CD4-positive, alpha-beta T cell treated with Interleukin-17A for 4 hours (primary cell): Measurements from ENCODE around the gene ZNF518A.

Experiments used
- DNase-seq: peaks from one replicate; pipeline ENCODE4 v3.0.0-alpha.2; 2020; ENCODE audit warnings: mixed read lengths

ZNF518A gene, protein sequence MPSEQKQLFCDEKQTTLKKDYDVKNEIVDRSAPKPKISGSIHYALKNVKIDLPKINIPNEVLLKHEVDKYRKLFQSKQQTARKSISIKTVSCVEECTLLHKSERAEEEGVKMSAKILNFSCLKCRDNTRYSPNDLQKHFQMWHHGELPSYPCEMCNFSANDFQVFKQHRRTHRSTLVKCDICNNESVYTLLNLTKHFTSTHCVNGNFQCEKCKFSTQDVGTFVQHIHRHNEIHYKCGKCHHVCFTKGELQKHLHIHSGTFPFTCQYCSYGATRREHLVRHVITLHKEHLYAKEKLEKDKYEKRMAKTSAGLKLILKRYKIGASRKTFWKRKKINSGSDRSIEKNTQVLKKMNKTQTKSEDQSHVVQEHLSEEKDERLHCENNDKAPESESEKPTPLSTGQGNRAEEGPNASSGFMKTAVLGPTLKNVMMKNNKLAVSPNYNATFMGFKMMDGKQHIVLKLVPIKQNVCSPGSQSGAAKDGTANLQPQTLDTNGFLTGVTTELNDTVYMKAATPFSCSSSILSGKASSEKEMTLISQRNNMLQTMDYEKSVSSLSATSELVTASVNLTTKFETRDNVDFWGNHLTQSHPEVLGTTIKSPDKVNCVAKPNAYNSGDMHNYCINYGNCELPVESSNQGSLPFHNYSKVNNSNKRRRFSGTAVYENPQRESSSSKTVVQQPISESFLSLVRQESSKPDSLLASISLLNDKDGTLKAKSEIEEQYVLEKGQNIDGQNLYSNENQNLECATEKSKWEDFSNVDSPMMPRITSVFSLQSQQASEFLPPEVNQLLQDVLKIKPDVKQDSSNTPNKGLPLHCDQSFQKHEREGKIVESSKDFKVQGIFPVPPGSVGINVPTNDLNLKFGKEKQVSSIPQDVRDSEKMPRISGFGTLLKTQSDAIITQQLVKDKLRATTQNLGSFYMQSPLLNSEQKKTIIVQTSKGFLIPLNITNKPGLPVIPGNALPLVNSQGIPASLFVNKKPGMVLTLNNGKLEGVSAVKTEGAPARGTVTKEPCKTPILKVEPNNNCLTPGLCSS (N-terminal part only)

DNA sequence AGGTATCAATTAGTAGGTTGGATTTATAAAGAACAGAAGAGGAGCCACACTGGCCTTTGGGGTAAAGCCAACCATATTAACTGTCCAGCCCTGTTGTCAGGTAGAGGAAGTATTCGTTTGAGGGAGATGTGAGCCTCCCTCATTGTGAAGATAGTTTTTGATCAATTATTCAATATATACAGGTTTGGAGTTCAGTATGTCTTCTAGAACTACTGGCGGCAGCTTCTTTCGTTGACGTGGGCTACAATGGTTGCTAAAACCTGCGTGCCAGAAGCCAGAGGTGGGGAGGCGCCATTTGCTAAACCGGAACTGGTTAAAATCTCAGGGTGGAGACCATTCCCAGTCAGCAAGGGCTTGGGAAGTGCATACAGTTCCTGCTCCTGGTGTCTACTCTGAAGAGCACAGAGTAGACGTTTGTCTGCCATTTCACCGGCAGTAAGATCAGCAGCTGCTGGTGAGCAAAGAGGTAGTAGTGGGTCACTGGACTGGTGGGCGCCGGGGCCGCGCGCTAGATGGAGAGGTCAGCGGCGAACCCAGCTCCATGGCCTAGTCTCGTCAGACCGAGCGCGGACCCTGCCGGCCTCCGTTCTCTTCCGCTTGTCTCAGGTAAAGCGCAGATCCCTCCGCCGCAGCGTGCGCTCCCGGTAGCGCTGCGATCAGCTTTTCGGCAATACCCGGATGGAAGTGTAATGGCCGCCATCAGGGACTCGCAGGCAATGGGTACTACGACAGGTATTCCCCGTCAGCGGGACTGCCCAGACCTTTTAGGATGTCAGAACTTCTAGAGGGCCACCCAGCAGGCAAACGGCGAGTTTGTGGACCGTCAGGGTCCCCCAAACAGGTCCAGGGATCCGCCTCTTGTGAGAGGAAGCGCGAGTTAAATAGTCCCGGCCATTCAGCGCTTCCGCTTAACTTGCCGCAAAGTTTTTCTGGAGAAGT lies at the start of gene ZNF518A:
Gene ZNF518A, plus strand, starts transcription at position 911 of the 939 bp plus-strand sequence. CDS start 26,026 bp downstream, outside the sequence.
- peak; percentile 91 for DNase-seq

DNA sequence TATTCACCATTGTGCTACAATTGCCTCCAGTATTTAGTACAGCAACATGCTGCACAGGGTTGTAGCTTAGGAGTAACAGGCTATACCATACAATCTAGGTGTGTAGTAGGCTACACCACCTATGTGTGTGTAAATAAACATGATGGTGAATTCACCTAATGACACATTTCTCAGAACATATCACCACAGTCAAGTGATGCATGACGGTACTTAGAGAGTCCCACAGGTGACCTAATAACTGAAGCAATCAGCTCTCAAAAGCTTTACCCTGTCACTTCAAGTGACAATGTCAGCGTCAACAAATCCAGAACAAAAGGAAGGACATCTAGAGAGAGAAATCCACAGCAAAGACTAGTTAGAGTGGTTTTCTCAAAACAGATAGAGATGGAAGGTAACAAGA lies 47.9 kb upstream of the ZNF518A start:
- DNase-seq, result no peak

DNA sequence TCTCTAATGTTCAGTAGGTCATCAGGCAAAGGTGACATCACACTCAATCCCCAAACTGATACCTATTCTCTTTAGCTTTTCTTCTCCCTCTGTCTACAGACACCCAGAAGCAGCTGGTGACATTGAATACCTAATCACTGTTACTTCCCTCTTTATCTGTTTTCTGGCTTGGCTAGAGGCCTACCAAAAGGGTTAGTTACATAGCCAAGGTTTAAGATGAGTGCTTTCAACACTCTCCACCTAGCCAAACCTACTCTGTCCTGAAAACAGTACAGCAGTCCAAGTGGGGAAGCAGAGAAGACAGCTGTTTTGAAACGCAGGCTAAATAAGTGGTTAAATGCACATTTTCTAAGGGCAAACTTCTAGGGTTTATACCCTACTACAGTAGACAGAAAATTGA lies 47.3 kb upstream of the ZNF518A start:
- no peak for DNase-seq

DNA sequence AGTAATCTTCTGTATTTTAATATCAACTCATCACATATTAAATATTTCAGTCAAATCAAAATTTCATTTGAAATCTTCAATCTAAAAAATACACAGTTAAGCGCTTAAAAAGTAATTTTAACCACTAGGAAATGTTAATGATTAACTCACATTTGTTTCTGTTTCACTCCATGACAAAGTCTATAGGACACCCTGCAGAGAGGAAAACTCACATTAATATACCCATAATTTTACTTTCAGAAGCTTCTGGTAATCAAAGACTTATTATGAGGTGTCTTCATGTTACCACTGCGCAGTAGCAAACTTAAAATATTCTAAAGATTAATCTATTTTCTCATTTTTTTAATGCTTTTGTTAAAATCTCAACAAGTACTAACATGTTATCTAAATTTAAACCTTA lies 41.0 kb upstream of the ZNF518A start:
- no peak for DNase-seq

DNA sequence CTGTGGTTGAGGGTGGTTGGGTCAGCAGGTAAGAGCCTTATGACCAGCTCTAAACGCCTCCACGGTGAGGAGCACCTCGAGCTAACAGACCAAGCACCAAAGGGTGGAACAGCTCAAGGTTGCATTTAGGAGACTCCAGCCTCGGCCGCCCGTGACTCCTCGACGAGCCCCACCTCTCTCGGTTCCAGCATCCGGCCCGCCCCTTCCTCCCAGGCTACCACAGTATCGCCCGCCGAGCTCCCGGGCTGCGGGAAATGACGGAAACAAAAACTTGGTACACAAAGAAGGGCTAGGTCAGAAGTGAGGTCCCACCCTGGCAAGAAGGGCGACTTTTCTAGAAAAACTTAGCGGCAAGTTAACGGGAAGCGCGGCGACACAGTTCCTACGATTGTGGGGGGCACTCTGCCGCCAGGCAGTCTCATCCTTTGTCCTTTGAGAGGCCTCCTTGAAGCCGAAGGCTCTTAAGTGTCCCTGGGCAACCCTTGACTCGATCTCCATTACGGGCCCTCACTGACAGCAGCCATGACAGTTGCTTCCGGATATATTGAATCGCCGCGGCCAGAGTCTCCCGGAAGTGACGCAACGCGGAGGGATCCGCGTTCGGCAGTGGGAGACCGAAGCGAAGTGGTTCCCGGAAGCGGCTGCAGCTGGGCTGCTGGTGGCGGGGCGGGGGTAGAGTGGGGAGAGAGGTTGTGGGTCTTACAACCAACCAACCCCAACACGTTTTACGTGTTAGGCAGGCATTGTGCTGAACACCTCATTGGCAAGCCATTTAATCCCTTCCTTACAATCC lies 40.2 kb upstream of the ZNF518A start:
- peak; percentile 93 for DNase-seq

DNA sequence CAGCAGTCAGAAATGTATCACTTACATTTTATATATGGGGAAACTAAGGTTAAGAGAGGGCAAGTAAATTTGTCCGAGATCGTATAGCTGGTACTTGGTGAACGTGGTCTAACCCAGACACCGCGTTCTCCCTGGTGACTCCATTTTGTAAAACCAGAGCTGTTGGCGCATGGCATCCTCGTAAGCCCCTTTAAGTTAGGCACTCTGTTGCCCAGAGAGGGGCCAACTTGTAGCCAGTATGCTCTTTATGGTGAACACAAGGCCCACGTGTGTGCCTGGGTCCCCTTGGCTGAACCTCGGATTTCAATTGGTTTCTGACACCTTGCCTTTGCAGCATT lies 39.7 kb upstream of the ZNF518A start:
- no peak for DNase-seq

DNA sequence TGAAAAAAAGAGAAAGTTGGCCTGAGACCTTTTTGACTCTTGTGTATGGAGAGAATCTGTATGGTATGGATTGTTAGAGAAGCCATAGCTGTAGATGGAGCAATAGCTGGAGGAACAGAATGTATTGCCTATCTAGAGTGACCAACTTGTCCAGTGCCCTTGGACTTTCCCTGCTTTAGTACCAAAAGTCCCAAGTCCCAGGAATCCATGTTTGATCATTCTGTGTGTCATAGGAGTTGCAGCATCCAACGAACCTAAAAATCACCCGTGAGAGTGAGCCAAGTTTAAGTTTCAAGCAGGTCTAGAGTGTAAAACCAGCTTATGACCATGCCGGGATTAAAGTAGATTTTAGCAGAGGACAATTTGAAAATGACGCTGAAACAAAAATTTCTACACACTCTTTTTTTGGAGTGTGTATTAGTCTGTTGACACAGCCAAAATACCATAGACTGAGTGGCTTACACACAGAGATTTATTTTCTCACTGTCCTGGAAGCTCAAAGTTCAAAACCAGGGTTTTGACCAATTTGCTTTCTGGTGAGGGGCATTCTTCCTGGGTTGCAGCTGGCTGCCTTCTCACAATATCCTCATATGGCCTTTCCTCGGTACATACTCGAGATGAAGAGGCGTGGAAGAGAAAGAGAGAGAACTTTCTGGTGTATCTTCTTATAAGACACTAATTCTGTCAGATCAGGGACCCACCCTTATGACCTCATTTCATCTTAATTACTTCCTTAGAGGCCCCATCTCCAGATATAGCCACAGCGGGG lies 36.9 kb upstream of the ZNF518A start:
- no peak for DNase-seq

DNA sequence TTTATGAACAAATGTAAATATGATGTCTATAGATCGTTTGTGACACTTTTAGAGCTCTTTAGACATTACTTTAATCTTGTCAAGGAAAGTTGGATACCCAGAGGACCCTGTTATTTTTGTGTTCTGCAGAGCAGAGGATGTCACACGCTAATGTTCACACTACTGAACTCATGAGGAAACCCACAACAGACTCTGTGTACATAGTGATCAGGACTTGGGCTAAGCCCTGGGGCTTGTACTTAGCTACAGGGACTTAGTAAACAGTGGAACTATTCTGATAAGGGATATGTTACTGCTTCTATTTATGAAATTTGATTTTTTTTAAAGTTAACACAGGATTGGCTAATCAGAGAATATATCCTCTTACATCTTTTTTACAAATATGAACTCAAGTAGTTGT lies 36.1 kb upstream of the ZNF518A start:
- DNase-seq, result no peak

DNA sequence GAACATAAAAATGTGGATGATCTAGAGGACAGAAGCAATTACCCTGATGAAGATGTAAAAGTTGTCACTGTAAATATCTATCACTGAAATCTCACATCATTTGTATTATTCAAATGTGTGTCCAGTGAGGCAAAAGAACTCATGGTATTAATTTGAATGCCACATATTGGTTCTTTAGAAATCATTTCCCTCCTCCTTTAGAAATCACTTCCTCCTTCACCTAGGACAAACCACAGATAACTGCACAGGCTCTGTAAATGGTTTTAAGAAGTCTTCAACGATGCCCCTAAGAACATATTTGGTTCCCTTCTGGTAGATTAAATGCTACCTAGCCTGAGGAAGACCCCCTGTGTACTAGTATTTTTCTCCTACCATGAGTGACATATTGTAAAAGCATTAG lies 33.1 kb upstream of the ZNF518A start:
- DNase-seq, result no peak

DNA sequence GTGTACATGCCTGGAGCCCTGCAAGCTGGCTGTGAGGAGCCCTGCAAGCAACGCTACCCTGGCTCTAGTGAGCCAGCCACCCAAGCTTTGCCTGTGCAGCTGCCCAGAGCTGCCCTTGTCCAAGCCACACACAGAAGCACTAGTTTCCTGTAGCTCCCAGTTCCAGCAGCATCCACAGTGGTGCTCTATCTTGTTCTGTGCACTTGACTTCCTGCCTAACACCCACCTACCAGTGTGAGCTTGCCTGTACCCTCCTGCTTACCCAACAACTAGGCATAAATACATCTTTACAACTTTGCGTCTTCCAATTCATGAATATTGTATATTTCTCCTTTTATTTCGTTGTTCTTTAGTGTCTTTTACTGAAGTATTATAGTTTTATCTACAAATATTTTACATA lies 32.2 kb upstream of the ZNF518A start:
- no peak for DNase-seq

DNA sequence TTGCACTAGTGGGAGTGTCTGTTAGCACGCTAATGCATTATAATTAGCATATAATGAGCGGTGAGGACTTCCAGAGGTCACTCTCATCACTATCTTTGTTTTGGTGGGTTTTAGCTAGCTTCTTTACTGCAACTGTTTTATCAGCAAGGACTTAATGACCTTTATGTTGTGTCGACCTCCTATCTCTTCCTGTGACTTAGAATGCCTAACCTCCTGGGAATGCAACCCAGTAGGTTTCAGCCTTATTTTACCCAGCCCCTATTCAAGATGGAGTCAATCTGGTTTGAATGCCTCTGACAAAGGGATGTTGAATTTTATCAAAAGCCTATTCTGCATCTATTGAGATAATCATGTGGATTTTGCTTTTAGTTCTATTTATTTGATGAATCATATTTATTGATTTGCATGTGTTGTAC lies 22.5 kb upstream of the ZNF518A start:
- no peak for DNase-seq

DNA sequence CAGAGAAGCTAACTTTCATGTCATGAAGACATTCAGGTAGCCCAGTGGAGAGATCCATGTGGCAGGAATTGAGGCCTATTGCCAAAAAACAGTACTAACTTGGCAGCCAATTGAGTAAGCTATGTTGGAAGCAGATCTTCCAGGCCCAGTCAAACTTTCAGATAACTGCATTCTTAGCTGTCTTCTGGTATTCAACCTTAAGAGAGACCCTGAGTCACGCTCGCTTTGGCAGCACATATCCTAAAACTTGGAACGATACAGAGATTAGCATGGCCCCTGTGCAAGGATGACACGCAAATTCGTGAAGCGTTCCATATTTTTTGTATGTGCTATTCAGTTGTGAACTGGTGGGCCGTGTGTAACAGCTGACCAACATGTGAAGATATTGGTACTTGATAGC lies 17.6 kb upstream of the ZNF518A start:
- DNase-seq, result no peak

DNA sequence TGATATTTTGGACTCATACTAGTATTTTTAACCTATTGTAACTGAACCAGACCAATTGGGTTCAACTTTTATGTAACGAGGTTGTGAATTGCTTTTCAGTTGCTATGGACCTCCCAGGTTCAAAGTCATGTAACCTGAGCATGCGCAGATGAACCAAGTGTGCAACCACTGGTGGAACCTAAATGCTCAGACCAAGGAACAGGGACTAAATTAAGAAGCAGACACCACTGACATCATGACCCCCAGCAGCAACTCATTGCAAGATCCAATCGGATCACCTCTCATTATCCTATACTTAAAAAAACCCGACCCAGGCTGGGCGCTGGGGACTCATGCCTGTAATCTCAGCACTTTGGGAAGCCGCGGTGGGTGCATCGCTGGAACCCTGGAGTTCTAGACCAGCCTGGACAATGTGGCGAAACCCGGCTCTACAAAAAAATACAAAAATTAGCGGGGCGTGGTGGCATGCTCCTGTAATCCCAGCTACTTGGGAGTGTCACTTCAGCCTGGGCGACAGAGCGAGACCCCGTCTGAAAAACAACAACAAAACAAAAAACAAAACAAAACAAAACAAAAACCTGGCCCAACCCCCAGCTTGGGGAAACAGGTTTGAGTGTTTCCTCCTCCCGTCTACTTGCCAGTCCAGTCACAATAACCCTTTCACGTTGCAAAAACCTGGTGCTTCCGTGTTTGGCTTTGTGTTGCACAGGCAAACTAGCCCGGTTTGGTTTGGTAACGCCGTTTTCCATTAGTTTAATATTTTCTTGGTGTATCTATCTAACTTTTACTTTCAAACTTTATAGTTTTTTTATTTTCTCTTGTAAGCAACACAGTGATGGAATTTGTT lies 11.3 kb upstream of the ZNF518A start:
- DNase-seq, result no peak

DNA sequence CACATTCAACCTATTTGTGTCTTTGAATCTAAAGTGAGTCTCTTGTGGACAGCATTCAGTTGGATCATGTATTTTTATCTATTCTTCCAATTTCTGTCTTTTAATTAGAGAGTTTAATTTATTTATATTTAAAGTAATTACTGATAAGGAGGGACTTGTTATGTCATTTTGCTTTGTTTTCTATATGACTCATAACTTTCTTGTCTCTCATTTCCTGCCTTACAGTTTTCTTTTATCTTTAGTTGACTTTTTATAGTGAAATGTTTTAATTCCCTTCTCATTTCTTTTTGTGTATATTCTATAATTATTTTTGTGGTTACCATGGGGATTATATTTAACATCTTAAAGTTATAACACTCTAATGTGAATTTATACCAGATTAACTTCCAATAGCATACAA lies 7.3 kb upstream of the ZNF518A start:
- DNase-seq, result no peak

DNA sequence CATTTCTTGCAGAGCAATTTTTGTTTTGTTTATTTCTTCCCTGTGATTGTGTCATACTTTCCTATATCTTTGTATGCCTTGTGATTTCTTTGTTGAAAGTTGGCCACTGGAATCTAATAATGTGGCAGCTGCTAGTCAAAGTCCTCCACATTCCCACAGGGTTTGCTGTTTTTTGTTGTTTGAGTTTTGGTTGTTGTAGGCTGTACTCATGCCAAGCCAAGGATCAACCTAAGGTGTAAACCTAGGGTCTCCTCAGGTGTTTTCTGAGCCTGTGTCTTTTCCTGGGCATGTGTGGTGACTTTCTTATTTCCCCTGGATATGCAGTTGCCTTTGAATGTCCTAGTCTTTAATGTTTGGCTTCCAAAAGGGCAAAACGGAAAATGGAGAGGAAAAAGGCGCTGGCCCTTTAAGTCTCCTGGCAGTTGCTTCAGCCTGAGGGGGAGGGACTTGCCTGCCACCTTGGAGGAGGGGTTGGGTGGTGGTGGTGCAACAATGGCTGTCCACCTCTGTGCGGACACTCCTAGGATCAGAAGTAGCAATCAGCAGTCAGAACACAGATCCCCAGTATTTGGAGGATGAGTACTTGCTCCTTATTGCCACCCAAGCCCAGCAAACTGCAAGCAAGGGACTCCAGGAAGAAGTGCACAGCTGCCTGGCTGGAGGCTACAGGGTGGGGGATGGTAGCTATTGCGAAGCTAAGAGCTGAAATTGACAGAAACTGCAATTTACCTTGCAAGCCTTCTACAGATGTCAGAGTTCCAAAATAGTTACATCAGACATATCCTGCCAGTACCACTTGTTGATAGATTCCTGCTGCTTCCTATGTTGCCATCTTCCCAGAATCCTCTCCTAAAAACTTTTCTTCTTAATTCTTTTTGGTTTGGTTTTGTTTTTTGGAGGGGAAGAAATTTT lies 5.6 kb upstream of the ZNF518A start:
- DNase-seq, result no peak

DNA sequence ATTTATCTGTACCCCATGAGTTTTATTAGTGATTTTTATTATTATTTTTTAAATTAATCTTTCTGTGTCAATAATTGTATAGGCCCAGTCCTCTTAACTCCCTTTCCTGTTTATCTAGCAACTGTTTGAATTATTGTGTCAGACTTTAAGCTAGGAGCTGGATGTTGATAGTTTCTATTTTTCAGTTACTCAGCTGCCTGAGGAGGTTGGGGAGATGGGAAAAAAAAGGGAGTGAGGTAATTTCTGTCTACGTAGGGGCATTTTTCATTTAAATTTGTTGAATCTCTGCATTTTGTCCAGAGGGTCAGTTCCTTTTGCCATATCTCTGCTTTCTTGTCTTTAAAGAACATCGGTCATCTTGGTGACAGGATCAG lies 5.0 kb upstream of the ZNF518A start:
- DNase-seq, result no peak

DNA sequence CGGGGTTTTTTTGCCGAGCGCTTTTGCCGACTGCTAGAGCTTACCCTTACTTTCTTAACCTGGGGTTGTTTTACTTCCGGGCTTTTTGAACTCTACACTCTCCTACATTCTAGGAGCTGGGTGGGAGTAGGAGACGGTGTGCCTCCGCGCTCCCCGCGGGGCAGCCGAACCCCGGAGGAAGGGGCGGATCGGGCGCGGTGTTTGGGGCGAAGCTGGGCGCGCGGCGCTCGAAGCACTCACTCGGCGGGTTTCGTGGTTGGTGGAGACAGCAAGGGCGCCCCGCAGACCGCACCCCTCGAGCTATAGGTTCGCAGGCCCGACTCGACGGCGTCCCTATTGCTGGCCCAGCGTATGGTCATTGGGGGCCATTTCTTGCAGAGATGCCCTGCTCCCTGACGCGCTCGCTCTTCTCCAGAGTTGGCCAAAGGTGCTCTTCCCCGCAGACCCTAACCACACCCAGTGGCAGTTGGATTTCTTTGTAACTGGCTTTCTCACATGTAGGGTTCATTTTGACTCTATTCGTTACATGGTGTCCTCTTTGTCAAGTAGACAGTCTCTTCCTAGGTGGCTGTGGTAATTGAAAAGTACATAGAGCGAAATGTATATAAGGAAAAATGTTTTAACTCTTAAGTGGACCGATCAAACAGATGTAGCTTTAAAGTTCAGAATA lies 364 bp downstream of the ZNF518A start:
- peak; percentile 79 for DNase-seq

DNA sequence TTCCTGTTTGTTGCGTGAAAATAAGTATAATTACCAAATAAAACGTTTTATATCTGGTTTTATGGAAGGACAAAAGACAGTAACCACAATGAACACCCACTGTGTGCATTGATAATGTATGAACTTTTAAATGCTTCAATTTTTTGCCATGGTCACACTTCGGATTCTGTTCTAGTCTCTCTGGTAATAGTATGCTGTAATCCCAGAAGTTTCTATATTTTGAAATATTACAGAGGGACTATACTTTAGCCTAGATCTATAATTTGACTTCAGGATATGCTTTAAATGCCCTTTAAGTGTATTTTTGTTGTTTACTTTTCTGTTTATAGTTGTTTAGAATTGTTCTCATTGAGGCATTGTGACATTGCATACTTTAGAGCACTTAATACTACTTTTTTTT lies 1.5 kb downstream of the ZNF518A start:
- no peak for DNase-seq
